Measurements from ENCODE around the gene ISL2.
"Not testable (repeated sequence)": the region's sequence is repeated elsewhere in the genome, so short reads cannot be mapped to it uniquely, and the experiment has no call there.

- not testable (repeated sequence) for TF ChIP-seq POLR2AphosphoS5 (IDR thresholded peaks at IDR 0.05; ENCODE audit: borderline replicate concordance, low read depth, low read length); EZH2 (IDR thresholded peaks at IDR 0.05); FOXP2 (optimal IDR thresholded peaks at IDR 0.05; ENCODE audit: control extremely low read depth, extremely low read length, insufficient read depth)
Observed at GRCh38 chr15:76297951-76298350, 38.6 kb upstream of the ISL2 start.
